SK-N-SH (cell line): Measurements from ENCODE around the gene ATP6V0C. TPM values are rescaled to one million over a fixed set of nuclear protein-coding genes. Genes with fewer than 3 reads are reported as not detected.
"Not testable (repeated sequence)": the region's sequence is repeated elsewhere in the genome, so short reads cannot be mapped to it uniquely, and the experiment has no call there.

Experiments used
- CTCF ChIA-PET: fragments of 300-600, 350-600 bp; formaldehyde crosslinking; extraction: SDS; loops from one replicate; lab custom pipeline; 2021; lab: Yijun Ruan, JAX
- POLR2A ChIA-PET: fragments of 350-600 bp; sonication (Branson Sonifier 250); formaldehyde crosslinking; extraction: SDS; loops from one replicate; lab custom pipeline; 2020; ENCODE audit warnings: antibody characterized with exemption, inconsistent platforms; lab: Yijun Ruan, JAX
- DNase-seq: peaks from one replicate; pipeline ENCODE4 v3.0.0; 2012
- H2AFZ ChIP-seq: fragments of 200-600 bp; sonication (generic); 2 replicates; pipeline ENCODE4 v1.8.1; 2016; ENCODE audit warnings: antibody characterized with exemption, mild to moderate bottlenecking, low read depth
- H3F3A ChIP-seq: fragments of 200-600 bp; sonication (generic); replicated peaks from 2 replicates; pipeline ENCODE3; 2016; ENCODE audit warnings: antibody characterized with exemption, mild to moderate bottlenecking; ENCODE audit not compliant: insufficient read depth
- H3K27ac ChIP-seq, 2 experiments: fragments of 200-500 bp in 1 of 2; fragments of 200-600 bp in 1 of 2; sonication (Bioruptor generic) in 1 of 2; sonication (generic), shearing (Covaris generic) in 1 of 2; 2 replicates each; pipeline versions ENCODE4 v1.5.1 to v1.6.1; 2014 to 2016; ENCODE audit warnings: low read depth in 2 of 2, inconsistent platforms in 1 of 2, low read length in 1 of 2, mild to moderate bottlenecking in 1 of 2, mixed read lengths in 1 of 2
- H3K27me3 ChIP-seq: fragments of 200-600 bp; sonication (generic), shearing (Covaris generic); 2 replicates; pipeline ENCODE4 v1.6.1; 2016; ENCODE audit warnings: mixed run types; ENCODE audit not compliant: insufficient read depth
- H3K36me3 ChIP-seq, 2 experiments: fragments of 200-500 bp in 1 of 2; fragments of 200-600 bp in 1 of 2; sonication (Bioruptor generic) in 1 of 2; sonication (generic) in 1 of 2; replicated peaks in 1 of 2; 2 replicates each; pipeline versions ENCODE3 to v1.5.1; 2014 to 2016; ENCODE audit warnings: low read length in 1 of 2, mild to moderate bottlenecking in 1 of 2; ENCODE audit not compliant: insufficient read depth in 2 of 2, control insufficient read depth in 1 of 2
- H3K4me1 ChIP-seq, 2 experiments: fragments of 200-500 bp in 1 of 2; fragments of 200-600 bp in 1 of 2; sonication (Bioruptor generic) in 1 of 2; sonication (generic), shearing (Covaris generic) in 1 of 2; 2 replicates each; pipeline versions ENCODE4 v1.5.1 to v1.6.1; 2014 to 2016; ENCODE audit warnings: low read depth in 1 of 2, low read length in 1 of 2, mixed run types in 1 of 2; ENCODE audit not compliant: insufficient read depth in 2 of 2, control insufficient read depth in 1 of 2
- H3K4me2 ChIP-seq: fragments of 200-600 bp; sonication (generic), shearing (Covaris generic); 2 replicates; pipeline ENCODE4 v1.6.1; 2017; ENCODE audit warnings: mixed run types
- H3K4me3 ChIP-seq, 2 experiments: fragments of 200-500 bp in 1 of 2; fragments of 200-600 bp in 1 of 2; sonication (Bioruptor generic) in 1 of 2; sonication (generic), shearing (Covaris generic) in 1 of 2; 2 replicates each; pipeline versions ENCODE4 v1.5.1 to v1.8.1; 2014 to 2016; ENCODE audit warnings: low read depth in 2 of 2, inconsistent platforms in 1 of 2, low read length in 1 of 2, mild to moderate bottlenecking in 1 of 2, mixed read lengths in 1 of 2, moderate library complexity in 1 of 2
- H3K79me2 ChIP-seq: fragments of 200-600 bp; sonication (generic); 2 replicates; pipeline ENCODE4 v1.8.1; 2017; ENCODE audit warnings: mild to moderate bottlenecking; ENCODE audit not compliant: insufficient read depth
- H3K9ac ChIP-seq: fragments of 200-600 bp; sonication (generic); 2 replicates; pipeline ENCODE4 v1.6.1; 2017; ENCODE audit warnings: mixed run types
- H3K9me2 ChIP-seq: fragments of 200-600 bp; sonication (generic); 2 replicates; pipeline ENCODE4 v1.6.1; 2017; ENCODE audit warnings: mixed run types
- H3K9me3 ChIP-seq: fragments of 200-600 bp; sonication (generic); 2 replicates; pipeline ENCODE4 v1.6.1; 2017; ENCODE audit warnings: mixed run types, mild to moderate bottlenecking, moderate library complexity
- H4K20me1 ChIP-seq: fragments of 200-600 bp; sonication (generic); 2 replicates; pipeline ENCODE4 v1.6.1; 2017; ENCODE audit warnings: mild to moderate bottlenecking, mixed run types; ENCODE audit not compliant: insufficient read depth
- ELF1 ChIP-seq: IDR thresholded peaks from 2 replicates; pipeline ENCODE4 v1.4.0; 2012
- FOXJ3 ChIP-seq: sonication (generic); formaldehyde crosslinking; IDR thresholded peaks from 2 replicates; pipeline ENCODE4 v1.5.1; 2020; ENCODE audit warnings: mild to moderate bottlenecking, missing genetic modification reagents
- JUND ChIP-seq: IDR thresholded peaks from 2 replicates; pipeline ENCODE4 v1.4.0; 2012
- MXI1 ChIP-seq: IDR thresholded peaks from 2 replicates; pipeline ENCODE4 v1.6.1; 2012; ENCODE audit warnings: mild to moderate bottlenecking, low read depth, low read length, improper control_type of control experiment
- NFIC ChIP-seq: IDR thresholded peaks from 2 replicates; pipeline ENCODE4 v1.4.0; 2012; ENCODE audit warnings: borderline replicate concordance
- POLR2AphosphoS5 ChIP-seq: IDR thresholded peaks from 2 replicates; pipeline ENCODE4 v1.6.1; 2012; ENCODE audit warnings: low read depth, low read length
- RCOR1 ChIP-seq: fragments of 150-350 bp; IDR thresholded peaks from 2 replicates; pipeline ENCODE4 v1.6.1; 2017; ENCODE audit warnings: antibody characterized with exemption, low read length
- RFX5 ChIP-seq: IDR thresholded peaks from 2 replicates; pipeline ENCODE4 v1.6.1; 2012; ENCODE audit warnings: mild to moderate bottlenecking, improper control_type of control experiment, low read length
- RXRA ChIP-seq: IDR thresholded peaks from 2 replicates; pipeline ENCODE4 v1.4.0; 2012; ENCODE audit warnings: low read depth, mild to moderate bottlenecking, borderline replicate concordance
- TAF1 ChIP-seq: IDR thresholded peaks from 2 replicates; pipeline ENCODE4 v1.6.1; 2012; ENCODE audit warnings: low read depth, mild to moderate bottlenecking, low read length, moderate library complexity, borderline replicate concordance
- WGBS: methylation state at CpG from one replicate; pipeline ENCODE4 v1.1.6; 2017; ENCODE audit warnings: low lambda C conversion rate; 5-methylcytosine and 5-hydroxymethylcytosine counted together
- polyA plus RNA-seq, 3 experiments: library from polyadenylated mRNA; depleted of rRNA; stranded (reverse); fragments of >200 nt; gene quantifications; 2 replicates each; pipeline ENCODE4 v1.2.3, GENCODE V29; 2012
- TF ChIP-seq, protein P1 (sequence below): fragments of 150-350 bp; IDR thresholded peaks from 2 replicates; pipeline ENCODE4 v1.6.1; 2016; ENCODE audit warnings: mild to moderate bottlenecking, low read depth, low read length
- TF ChIP-seq, protein P2 (sequence below): IDR thresholded peaks from 2 replicates; pipeline ENCODE4 v1.4.0; 2012; ENCODE audit warnings: low read depth, borderline replicate concordance
- TF ChIP-seq, protein P3 (sequence below): IDR thresholded peaks from 2 replicates; pipeline ENCODE4 v1.6.1; 2012; ENCODE audit warnings: mild to moderate bottlenecking, low read depth, low read length, moderate library complexity

The ATP6V0C gene
- polyA plus RNA-seq, 1 of the 3 experiments (the other 2 are of a cell fraction) = 80.1 TPM

DNA sequence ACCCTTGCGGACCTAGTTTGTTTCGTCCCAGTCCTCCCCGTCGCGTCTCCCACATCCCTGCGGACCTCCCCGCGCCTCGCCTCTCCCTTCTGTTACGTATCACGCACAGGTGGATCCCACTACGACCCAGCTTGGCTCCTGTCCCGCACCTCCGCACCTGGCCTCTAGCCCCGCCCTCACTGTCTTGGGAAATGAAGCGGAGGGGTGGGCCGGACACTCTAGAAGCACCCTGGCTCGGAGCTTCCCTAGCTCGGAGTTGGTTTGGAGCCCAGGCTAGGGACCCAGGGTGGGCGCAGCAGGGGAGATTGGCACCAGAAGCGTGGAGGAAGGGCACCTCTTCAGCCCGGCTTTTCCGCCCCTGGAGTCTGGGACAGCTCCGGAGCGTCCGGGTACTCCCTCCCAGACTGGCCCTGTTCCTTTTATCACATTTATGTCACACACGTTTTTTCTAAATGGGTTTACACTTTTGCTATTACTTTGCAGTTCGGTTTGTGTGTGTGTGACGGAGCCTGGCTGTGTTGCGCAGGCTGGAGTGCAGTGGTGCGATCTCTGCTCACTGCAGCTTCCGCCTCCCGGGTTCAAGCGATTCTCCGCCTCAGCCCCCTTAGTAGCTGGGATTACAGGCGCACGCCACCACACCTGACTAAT lies 18.9 kb downstream of the ATP6V0C start:
- H3K36me3 ChIP-seq = peaks cover 0 to 14% of the 10 kb centered on the region in 2 experiments
- DNase-seq = peak; percentile 71
- no peaks in the 10 kb centered on the region for H3K27me3 ChIP-seq
- H3K4me2 ChIP-seq = peak overlapping the region; percentile 95
- H3K9ac ChIP-seq = peak overlapping the region; percentile 63
- peaks cover 19% of the 10 kb centered on the region for H3F3A ChIP-seq
- ChIA-PET POLR2A (interaction anchor here (0.7 to 2.2 kb wide), 3 partner anchors 12 to 318 kb away, joined by 3 to 15 read pairs (median 7); partner anchors contain the start of genes AMDHD2 and ATP6V0C), CTCF (interaction anchor here (0.8 kb wide), 1 partner anchor 31 kb away, joined by 3 read pairs; no protein-coding TSS in a partner anchor)
- no peaks in the 10 kb centered on the region for H3K9me3 ChIP-seq
- 5% methylated on average over 36 of the region's 37 CpGs for WGBS
- H3K9me2 ChIP-seq = no peaks in the 10 kb centered on the region
- H3K4me1 ChIP-seq = peaks cover 0 to 8% of the 10 kb centered on the region in 2 experiments; a peak in 2 of 4 replicates
- H3K27ac ChIP-seq = peak overlapping the region; percentile 41 to 84
- H3K4me3 ChIP-seq = peak overlapping the region; percentile 58 to 67
- 0 out of 2 replicates have a peak, but pooled peaks have one; percentile 16 for TF ChIP-seq ELF1
- 0 out of 2 replicates have a peak, but pooled peaks have one; percentile 52 for TF ChIP-seq MXI1
- TF ChIP-seq FOXJ3 (CRISPR knock-in tag) = no peak
- no peak for TF ChIP-seq RCOR1
- no peaks in the 10 kb centered on the region for H4K20me1 ChIP-seq
- peak overlapping the region; percentile 64; the same call in 1 of the 2 replicates for H2AFZ ChIP-seq
- H3K79me2 ChIP-seq = no peaks in the 10 kb centered on the region

DNA sequence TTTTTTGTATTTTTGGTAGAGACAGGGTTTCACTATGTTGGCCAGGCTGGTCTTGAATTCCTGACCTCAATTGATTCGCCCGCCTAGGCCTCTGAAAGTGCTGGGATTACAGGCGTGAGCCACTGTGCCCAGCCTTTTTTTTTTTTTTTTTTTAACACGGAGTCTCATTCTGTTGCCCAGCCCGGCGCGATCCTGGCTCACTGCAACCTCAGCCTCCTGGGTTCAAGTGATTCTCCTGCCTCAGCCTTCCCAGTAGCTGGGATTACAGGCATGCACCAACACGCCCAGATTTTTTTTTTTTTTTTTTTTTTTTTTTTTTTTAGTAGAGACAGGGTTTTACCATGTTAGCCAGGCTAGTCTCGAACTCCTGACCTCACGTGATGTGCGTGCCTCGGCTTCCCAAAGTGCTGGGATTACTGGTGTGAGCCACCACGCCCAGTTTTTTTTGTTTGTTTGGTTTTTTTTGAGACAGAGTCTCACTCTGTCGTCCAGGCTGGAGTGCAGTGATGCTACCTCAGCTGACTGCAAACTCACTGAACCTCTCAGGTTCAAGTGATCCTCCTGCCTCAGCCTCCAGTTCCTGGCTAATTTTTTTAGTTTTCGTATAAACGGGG lies 19.5 kb downstream of the ATP6V0C start:
- POLR2A ChIA-PET = interaction anchor here (1.8 to 2.2 kb wide), 2 partner anchors 13 to 20 kb away, joined by 7 to 15 read pairs; partner anchors contain the start of genes AMDHD2 and ATP6V0C

DNA sequence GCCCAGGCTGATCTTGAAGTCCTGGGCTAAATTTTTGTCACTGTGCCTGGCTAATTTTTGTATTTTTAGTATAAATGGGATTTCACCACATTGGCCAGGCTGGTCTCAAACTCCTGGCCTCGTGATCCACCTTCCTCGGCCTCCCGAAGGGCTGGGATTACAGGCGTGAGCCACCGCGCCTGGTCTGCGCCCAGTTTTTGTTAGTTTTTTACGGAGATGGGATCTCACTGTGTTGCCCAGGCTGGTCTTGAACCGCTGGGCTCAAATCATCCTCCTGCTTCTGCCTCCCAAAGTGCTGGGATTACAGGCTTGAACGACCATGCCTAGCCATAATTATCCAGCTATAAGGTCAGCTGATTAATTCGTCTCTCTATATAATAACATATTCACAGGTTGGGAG lies 20.2 kb downstream of the ATP6V0C start:
- ChIA-PET POLR2A (no interaction called here), CTCF (no interaction called here)
- H3K9ac ChIP-seq = no peak overlapping the region
- peaks cover 0 to 8% of the 10 kb centered on the region in 2 experiments; a peak in 2 of 4 replicates for H3K4me1 ChIP-seq
- H3K4me3 ChIP-seq = no peak overlapping the region
- no peak overlapping the region for H3K27ac ChIP-seq
- peaks cover 0 to 1% of the 10 kb centered on the region in 2 experiments for H3K36me3 ChIP-seq
- no peaks in the 10 kb centered on the region for H3K9me3 ChIP-seq
- peaks cover 4% of the 10 kb centered on the region for H4K20me1 ChIP-seq
- 86% methylated on average over 11 of the region's 11 CpGs for WGBS
- H3K4me2 ChIP-seq = no peak overlapping the region
- peaks cover 19% of the 10 kb centered on the region for H3F3A ChIP-seq
- H3K79me2 ChIP-seq = peaks cover 5% of the 10 kb centered on the region
- no peak overlapping the region for H2AFZ ChIP-seq
- no peaks in the 10 kb centered on the region for H3K9me2 ChIP-seq
- H3K27me3 ChIP-seq = no peaks in the 10 kb centered on the region
- no peak for DNase-seq
- TF ChIP-seq POLR2AphosphoS5 (no peak), ELF1 (no peak), RFX5 (no peak), NFIC (no peak), TAF1 (no peak), JUND (no peak), RXRA (no peak)
- TF ChIP-seq, protein P1, sequence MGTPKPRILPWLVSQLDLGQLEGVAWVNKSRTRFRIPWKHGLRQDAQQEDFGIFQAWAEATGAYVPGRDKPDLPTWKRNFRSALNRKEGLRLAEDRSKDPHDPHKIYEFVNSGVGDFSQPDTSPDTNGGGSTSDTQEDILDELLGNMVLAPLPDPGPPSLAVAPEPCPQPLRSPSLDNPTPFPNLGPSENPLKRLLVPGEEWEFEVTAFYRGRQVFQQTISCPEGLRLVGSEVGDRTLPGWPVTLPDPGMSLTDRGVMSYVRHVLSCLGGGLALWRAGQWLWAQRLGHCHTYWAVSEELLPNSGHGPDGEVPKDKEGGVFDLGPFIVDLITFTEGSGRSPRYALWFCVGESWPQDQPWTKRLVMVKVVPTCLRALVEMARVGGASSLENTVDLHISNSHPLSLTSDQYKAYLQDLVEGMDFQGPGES = no peak
- TF ChIP-seq, protein P2, sequence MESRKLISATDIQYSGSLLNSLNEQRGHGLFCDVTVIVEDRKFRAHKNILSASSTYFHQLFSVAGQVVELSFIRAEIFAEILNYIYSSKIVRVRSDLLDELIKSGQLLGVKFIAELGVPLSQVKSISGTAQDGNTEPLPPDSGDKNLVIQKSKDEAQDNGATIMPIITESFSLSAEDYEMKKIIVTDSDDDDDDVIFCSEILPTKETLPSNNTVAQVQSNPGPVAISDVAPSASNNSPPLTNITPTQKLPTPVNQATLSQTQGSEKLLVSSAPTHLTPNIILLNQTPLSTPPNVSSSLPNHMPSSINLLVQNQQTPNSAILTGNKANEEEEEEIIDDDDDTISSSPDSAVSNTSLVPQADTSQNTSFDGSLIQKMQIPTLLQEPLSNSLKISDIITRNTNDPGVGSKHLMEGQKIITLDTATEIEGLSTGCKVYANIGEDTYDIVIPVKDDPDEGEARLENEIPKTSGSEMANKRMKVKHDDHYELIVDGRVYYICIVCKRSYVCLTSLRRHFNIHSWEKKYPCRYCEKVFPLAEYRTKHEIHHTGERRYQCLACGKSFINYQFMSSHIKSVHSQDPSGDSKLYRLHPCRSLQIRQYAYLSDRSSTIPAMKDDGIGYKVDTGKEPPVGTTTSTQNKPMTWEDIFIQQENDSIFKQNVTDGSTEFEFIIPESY = no peak
- TF ChIP-seq, protein P3, sequence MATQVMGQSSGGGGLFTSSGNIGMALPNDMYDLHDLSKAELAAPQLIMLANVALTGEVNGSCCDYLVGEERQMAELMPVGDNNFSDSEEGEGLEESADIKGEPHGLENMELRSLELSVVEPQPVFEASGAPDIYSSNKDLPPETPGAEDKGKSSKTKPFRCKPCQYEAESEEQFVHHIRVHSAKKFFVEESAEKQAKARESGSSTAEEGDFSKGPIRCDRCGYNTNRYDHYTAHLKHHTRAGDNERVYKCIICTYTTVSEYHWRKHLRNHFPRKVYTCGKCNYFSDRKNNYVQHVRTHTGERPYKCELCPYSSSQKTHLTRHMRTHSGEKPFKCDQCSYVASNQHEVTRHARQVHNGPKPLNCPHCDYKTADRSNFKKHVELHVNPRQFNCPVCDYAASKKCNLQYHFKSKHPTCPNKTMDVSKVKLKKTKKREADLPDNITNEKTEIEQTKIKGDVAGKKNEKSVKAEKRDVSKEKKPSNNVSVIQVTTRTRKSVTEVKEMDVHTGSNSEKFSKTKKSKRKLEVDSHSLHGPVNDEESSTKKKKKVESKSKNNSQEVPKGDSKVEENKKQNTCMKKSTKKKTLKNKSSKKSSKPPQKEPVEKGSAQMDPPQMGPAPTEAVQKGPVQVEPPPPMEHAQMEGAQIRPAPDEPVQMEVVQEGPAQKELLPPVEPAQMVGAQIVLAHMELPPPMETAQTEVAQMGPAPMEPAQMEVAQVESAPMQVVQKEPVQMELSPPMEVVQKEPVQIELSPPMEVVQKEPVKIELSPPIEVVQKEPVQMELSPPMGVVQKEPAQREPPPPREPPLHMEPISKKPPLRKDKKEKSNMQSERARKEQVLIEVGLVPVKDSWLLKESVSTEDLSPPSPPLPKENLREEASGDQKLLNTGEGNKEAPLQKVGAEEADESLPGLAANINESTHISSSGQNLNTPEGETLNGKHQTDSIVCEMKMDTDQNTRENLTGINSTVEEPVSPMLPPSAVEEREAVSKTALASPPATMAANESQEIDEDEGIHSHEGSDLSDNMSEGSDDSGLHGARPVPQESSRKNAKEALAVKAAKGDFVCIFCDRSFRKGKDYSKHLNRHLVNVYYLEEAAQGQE = no peak

More for the DNA sequence above, 19.5 kb downstream of the ATP6V0C start:
- H3K4me3 ChIP-seq = peak overlapping the region in 1 of 2 experiments; percentile 58; a peak in 2 of 4 replicates
- H3F3A ChIP-seq = peaks cover 19% of the 10 kb centered on the region
- H3K9ac ChIP-seq = peak overlapping the region; percentile 63
- DNase-seq, H3K9me3 ChIP-seq, H3K79me2 ChIP-seq, H3K36me3 ChIP-seq, H3K4me1 ChIP-seq, H2AFZ ChIP-seq, H4K20me1 ChIP-seq, H3K27me3 ChIP-seq, CTCF ChIA-PET, H3K9me2 ChIP-seq: not testable (repeated sequence)
- H3K4me2 ChIP-seq = peak overlapping the region; percentile 95
- WGBS = 46% methylated on average over 16 of the region's 16 CpGs
- peak overlapping the region; percentile 41 to 84 for H3K27ac ChIP-seq
